CD14-positive monocyte (primary cell): ENCODE data around the gene SELENOH. TPM values are rescaled to one million over a fixed set of nuclear protein-coding genes. Genes with fewer than 3 reads are reported as not detected.
A peak's percentile ranks its signal among the peaks of the same experiment; 100 is the strongest.

ENCODE experiments used
- DNase-seq, 3 donors: peaks; one replicate each; pipeline ENCODE4 v3.0.0-alpha.2; 2011 to 2022
- H2AFZ ChIP-seq: 2 replicates; pipeline ENCODE4 v1.6.0; 2012; ENCODE audit warnings: mild to moderate bottlenecking, low read depth, low read length, inconsistent platforms; ENCODE audit not compliant: insufficient read depth, poor library complexity, severe bottlenecking
- H3K27ac ChIP-seq, 2 donors: 1 replicate in 1 of 2; 2 replicates in 1 of 2; pipeline ENCODE4 v1.5.1; 2012 to 2013; ENCODE audit warnings: low read length in 2 of 2, control low read depth in 1 of 2, inconsistent platforms in 1 of 2, low read depth in 1 of 2, mild to moderate bottlenecking in 1 of 2
- H3K27me3 ChIP-seq, 2 donors: one replicate each; pipeline versions ENCODE4 v1.6.0 to v1.6.1; 2011 to 2013; ENCODE audit warnings: low read length in 2 of 2; ENCODE audit not compliant: control insufficient read depth in 2 of 2, insufficient read depth in 2 of 2
- H3K36me3 ChIP-seq, 2 donors: replicated peaks in 1 of 2; 1 replicate in 1 of 2; 2 replicates in 1 of 2; pipeline versions ENCODE4 v1.5.1 to v1.6.1; 2012 to 2013; ENCODE audit warnings: low read length in 2 of 2, control low read depth in 1 of 2, inconsistent platforms in 1 of 2, mild to moderate bottlenecking in 1 of 2; ENCODE audit not compliant: insufficient read depth in 2 of 2, control insufficient read depth in 1 of 2
- H3K4me1 ChIP-seq, 2 donors: 1 replicate in 1 of 2; 2 replicates in 1 of 2; pipeline versions ENCODE4 v1.5.1 to v1.6.1; 2012 to 2013; ENCODE audit warnings: low read length in 2 of 2, control low read depth in 1 of 2, inconsistent platforms in 1 of 2, mild to moderate bottlenecking in 1 of 2, moderate library complexity in 1 of 2; ENCODE audit not compliant: insufficient read depth in 2 of 2, control insufficient read depth in 1 of 2
- H3K4me2 ChIP-seq: replicated peaks from 2 replicates; pipeline ENCODE3; 2012; ENCODE audit warnings: low read length, moderate library complexity, mild to moderate bottlenecking; ENCODE audit not compliant: poor library complexity, severe bottlenecking; ENCODE audit errors: extremely low read depth
- H3K4me3 ChIP-seq, 3 experiments: fragments of 200-600 bp in 1 of 3; sonication (generic) in 1 of 3; replicated peaks in 1 of 3; 1 replicate in 2 of 3; 2 replicates in 1 of 3; pipeline ENCODE4 v1.5.1; 2011 to 2013; ENCODE audit warnings: low read length in 3 of 3, mild to moderate bottlenecking in 3 of 3, control low read depth in 2 of 3, low read depth in 2 of 3, inconsistent platforms in 1 of 3, moderate library complexity in 1 of 3
- H3K79me2 ChIP-seq: 2 replicates; pipeline ENCODE4 v1.6.0; 2012; ENCODE audit warnings: mild to moderate bottlenecking, control low read depth, inconsistent platforms, low read length, moderate library complexity; ENCODE audit not compliant: insufficient read depth
- H3K9ac ChIP-seq: 2 replicates; pipeline ENCODE4 v1.6.0; 2017; ENCODE audit warnings: low read length, mild to moderate bottlenecking; ENCODE audit not compliant: insufficient read depth, poor library complexity, severe bottlenecking
- H3K9me3 ChIP-seq, 2 donors: replicated peaks in 1 of 2; 1 replicate in 1 of 2; 2 replicates in 1 of 2; pipeline versions ENCODE4 v1.5.1 to v1.6.1; 2012 to 2013; ENCODE audit warnings: low read length in 2 of 2, control low read depth in 1 of 2; ENCODE audit not compliant: control insufficient read depth in 1 of 2, insufficient read depth in 1 of 2
- H4K20me1 ChIP-seq: 2 replicates; pipeline ENCODE4 v1.6.0; 2012; ENCODE audit warnings: mild to moderate bottlenecking, low read length, control low read depth, moderate library complexity; ENCODE audit not compliant: insufficient read depth
- H3K27ac Mint-ChIP-seq, 7 donors: one replicate each; pipeline ENCODE4 v1.8.0; 2020; ENCODE audit warnings: mild to moderate bottlenecking in 7 of 7, mixed read lengths in 7 of 7, moderate library complexity in 6 of 7, inconsistent platforms in 2 of 7
- H3K27me3 Mint-ChIP-seq, 3 donors: one replicate each; pipeline ENCODE4 v1.8.0; 2021 to 2022; ENCODE audit warnings: low read depth in 3 of 3, mild to moderate bottlenecking in 3 of 3, mixed read lengths in 3 of 3, moderate library complexity in 3 of 3, inconsistent platforms in 1 of 3
- H3K36me3 Mint-ChIP-seq, 2 donors: one replicate each; pipeline ENCODE4 v1.8.0; 2020; ENCODE audit warnings: mixed read lengths in 2 of 2, inconsistent platforms in 1 of 2, mild to moderate bottlenecking in 1 of 2
- H3K4me1 Mint-ChIP-seq: one replicate; pipeline ENCODE4 v1.8.0; 2020; ENCODE audit warnings: mild to moderate bottlenecking, mixed read lengths
- H3K4me3 Mint-ChIP-seq, 2 donors: one replicate each; pipeline ENCODE4 v1.8.0; 2020; ENCODE audit warnings: mild to moderate bottlenecking in 2 of 2, mixed read lengths in 2 of 2, moderate library complexity in 1 of 2
- H3K9me3 Mint-ChIP-seq, 7 donors: one replicate each; pipeline ENCODE4 v1.8.0; 2020 to 2022; ENCODE audit warnings: mixed read lengths in 7 of 7, mild to moderate bottlenecking in 6 of 7, moderate library complexity in 6 of 7, inconsistent platforms in 2 of 7
- WGBS: methylation state at CpG from one replicate; pipeline ENCODE4 v1.1.5; 2013; ENCODE audit warnings: missing lambda C conversion rate; ENCODE audit not compliant: insufficient coverage; 5-methylcytosine and 5-hydroxymethylcytosine counted together
- intact Hi-C, 2 donors: fragments of 100-400 bp; cut with micrococcal nuclease; formaldehyde crosslinking; loops; one replicate each; pipeline versions ENCODE4 v1.15.0 to v1.15.1; 2023
- polyA plus RNA-seq, 3 donors: library from polyadenylated mRNA; depleted of rRNA in 1 of 3; unstranded in 2 of 3; stranded (reverse) in 1 of 3; fragments of 300-500 nt in 2 of 3; fragments of >200 nt in 1 of 3; fragmentation: Illumina TruSeq in 2 of 3; gene quantifications; 1 replicate in 2 of 3; 2 replicates in 1 of 3; pipeline ENCODE4 v1.2.3, GENCODE V29; 2012 to 2021
- small RNA-seq: library from RNA; depleted of rRNA; stranded (forward); fragments of <200 nt; gene quantifications from one replicate; pipeline ENCODE3, GENCODE V24; 2012; ENCODE audit warnings: low read depth; ENCODE audit not compliant: insufficient read length
- TF ChIP-seq, protein P1 (sequence below): fragments of 200-600 bp; IDR thresholded peaks from one replicate; pipeline ENCODE4 v1.8.0; 2022; ENCODE audit warnings: antibody characterized with exemption, mild to moderate bottlenecking

The SELENOH gene
- polyA plus RNA-seq, 3 donors: 99.5 to 260 (median 206) TPM

DNA sequence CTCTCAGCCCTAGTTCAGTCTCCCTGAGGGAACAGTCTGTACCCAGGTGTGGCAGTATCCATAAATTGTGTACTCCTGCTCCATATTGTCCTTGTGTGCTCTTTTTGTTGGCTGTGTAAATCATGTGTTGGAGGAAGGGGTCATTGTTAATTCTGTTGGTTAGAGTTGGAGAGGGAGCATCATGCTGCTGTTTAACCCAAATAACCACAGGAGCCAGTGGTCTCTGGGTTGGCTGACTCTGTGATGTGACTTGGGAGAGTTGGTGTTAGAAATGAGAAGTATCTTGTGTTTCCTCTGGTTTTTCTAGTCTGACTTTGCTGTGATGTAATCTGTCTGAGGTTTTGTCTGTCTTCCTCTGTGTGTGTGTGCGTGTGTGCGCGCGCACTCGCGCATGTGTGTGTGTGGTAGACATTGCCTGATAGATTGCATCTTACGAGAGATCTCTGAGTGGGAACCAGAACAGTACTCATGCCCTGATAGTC, 50.8 kb downstream of the SELENOH start:
- intact Hi-C loops: loop anchor here in 1 of 2 donors (2.0 to 10.0 kb wide), 3 partner anchors 51 to 783 kb away; partner anchors contain the start of genes LPXN, SELENOH and ZFP91
- H3K9me3 ChIP-seq: no peaks in the 10 kb centered on the region
- peaks cover 17 to 21% of the 10 kb centered on the region in 2 donors for H3K36me3 ChIP-seq
- Mint-ChIP-seq H3K27me3 (peaks cover 0 to 3% (median 3%) of the 10 kb centered on the region in 3 donors), H3K4me1 (peaks cover 63% of the 10 kb centered on the region), H3K36me3 (peaks cover 34% of the 10 kb centered on the region in 2 donors), H3K27ac (peak overlapping the region; percentile 97 to 99 (median 98)), H3K4me3 (peak overlapping the region in 1 of 2 donors; percentile 89), H3K9me3 (no peaks in the 10 kb centered on the region)
- H2AFZ ChIP-seq: no peak overlapping the region
- 0% methylated on average over 6 of the region's 7 CpGs for WGBS
- peak overlapping the region; percentile 25 to 66 (median 26) for H3K4me3 ChIP-seq
- DNase-seq: peak; percentile 98 to 99 (median 99)
- peaks cover 47% of the 10 kb centered on the region for H3K79me2 ChIP-seq
- H3K9ac ChIP-seq: peak overlapping the region; percentile 72
- no peaks in the 10 kb centered on the region for H3K27me3 ChIP-seq
- H3K4me2 ChIP-seq: peak overlapping the region; percentile 81
- TF ChIP-seq, protein P1, sequence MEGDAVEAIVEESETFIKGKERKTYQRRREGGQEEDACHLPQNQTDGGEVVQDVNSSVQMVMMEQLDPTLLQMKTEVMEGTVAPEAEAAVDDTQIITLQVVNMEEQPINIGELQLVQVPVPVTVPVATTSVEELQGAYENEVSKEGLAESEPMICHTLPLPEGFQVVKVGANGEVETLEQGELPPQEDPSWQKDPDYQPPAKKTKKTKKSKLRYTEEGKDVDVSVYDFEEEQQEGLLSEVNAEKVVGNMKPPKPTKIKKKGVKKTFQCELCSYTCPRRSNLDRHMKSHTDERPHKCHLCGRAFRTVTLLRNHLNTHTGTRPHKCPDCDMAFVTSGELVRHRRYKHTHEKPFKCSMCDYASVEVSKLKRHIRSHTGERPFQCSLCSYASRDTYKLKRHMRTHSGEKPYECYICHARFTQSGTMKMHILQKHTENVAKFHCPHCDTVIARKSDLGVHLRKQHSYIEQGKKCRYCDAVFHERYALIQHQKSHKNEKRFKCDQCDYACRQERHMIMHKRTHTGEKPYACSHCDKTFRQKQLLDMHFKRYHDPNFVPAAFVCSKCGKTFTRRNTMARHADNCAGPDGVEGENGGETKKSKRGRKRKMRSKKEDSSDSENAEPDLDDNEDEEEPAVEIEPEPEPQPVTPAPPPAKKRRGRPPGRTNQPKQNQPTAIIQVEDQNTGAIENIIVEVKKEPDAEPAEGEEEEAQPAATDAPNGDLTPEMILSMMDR: no peak
- H3K4me1 ChIP-seq: peaks cover 53 to 71% of the 10 kb centered on the region in 2 donors
- H4K20me1 ChIP-seq: peaks cover 9% of the 10 kb centered on the region
- peak overlapping the region; percentile 87 to 94 for H3K27ac ChIP-seq

DNA sequence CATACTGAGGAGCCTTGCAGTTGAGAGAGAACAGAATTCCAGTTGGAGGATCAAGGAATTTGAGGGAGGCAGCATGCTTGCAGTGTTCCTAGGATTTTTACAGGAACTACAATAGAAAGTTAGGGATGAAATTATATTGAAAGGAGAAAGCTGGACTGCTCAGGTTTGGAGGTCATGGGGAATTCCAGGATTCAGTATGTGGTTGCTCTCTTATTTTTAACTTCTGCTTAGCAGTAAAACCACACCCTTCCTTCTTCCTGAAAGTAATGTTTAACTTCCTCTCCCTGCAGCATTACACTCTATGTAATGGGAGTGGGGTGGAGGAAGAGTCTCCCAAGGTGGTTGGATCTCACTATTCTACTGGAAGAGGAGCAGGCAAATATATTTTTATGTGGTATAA, 51.6 kb downstream of the SELENOH start:
- H3K79me2 ChIP-seq: peaks cover 41% of the 10 kb centered on the region
- intact Hi-C loops: loop anchor here in 1 of 2 donors (2.0 to 10.0 kb wide), 3 partner anchors 52 to 782 kb away; partner anchors contain the start of genes LPXN, SELENOH and ZFP91
- peak overlapping the region; percentile 81 for H3K4me2 ChIP-seq
- peak overlapping the region; percentile 87 to 94 for H3K27ac ChIP-seq
- no peaks in the 10 kb centered on the region for H3K9me3 ChIP-seq
- H3K4me3 ChIP-seq: peak overlapping the region; percentile 25 to 66 (median 26)
- H3K9ac ChIP-seq: peak overlapping the region; percentile 72
- Mint-ChIP-seq H3K9me3 (no peaks in the 10 kb centered on the region), H3K4me1 (peaks cover 57% of the 10 kb centered on the region), H3K27me3 (peaks cover 0 to 3% (median 3%) of the 10 kb centered on the region in 3 donors), H3K27ac (peak overlapping the region; percentile 97 to 99 (median 98)), H3K4me3 (peak overlapping the region; percentile 70 to 89), H3K36me3 (peaks cover 37 to 42% of the 10 kb centered on the region in 2 donors)
- no peak overlapping the region for H2AFZ ChIP-seq
- H3K36me3 ChIP-seq: peaks cover 17 to 21% of the 10 kb centered on the region in 2 donors
- H4K20me1 ChIP-seq: peaks cover 9% of the 10 kb centered on the region
- TF ChIP-seq, protein P1: no peak
- H3K27me3 ChIP-seq: no peaks in the 10 kb centered on the region
- DNase-seq: peak; percentile 67 to 94 (median 90)
- H3K4me1 ChIP-seq: peaks cover 48 to 63% of the 10 kb centered on the region in 2 donors

Small RNAs within 50 kb of the gene (small RNA-seq; reads per million reads assigned to genes)
- gene AP001931.1 (not detected), gene TMX2-CTNND1 (not detected)

Other genes starting within 250 kb of the SELENOH start
- gene SLC43A1, start 225.8 kb upstream of the SELENOH start, polyA plus RNA-seq: 1 to 10 TPM; 5.4 to 6.2 (median 5.8) TPM
- gene TIMM10, start 210.7 kb upstream of the SELENOH start, polyA plus RNA-seq: 10 to 100 TPM; 30.4 to 62.1 (median 58.3) TPM
- not detected for gene SMTNL1, start 203.9 kb upstream of the SELENOH start, polyA plus RNA-seq
- gene UBE2L6, start 173.8 kb upstream of the SELENOH start, polyA plus RNA-seq: 100 to 1,000 TPM; 101 to 284 (median 268) TPM
- gene SERPING1, start 143.8 kb upstream of the SELENOH start, polyA plus RNA-seq: 10 to 100 TPM in 1 of 3 donors, 1 to 10 TPM in 2; 7.3 to 10.8 (median 8.5) TPM
- gene YPEL4, start 91.6 kb upstream of the SELENOH start, polyA plus RNA-seq: under 1 TPM in 2 of 3 donors, not detected in 1; 0.36 to 0.56 TPM
- 10 to 100 TPM in 2 of 3 donors, 1 to 10 TPM in 1; 7.6 to 17.9 (median 12.9) TPM for gene CLP1, start 83.7 kb upstream of the SELENOH start, polyA plus RNA-seq
- 10 to 100 TPM; 28.6 to 37.9 (median 31.8) TPM for gene ZDHHC5, start 73.4 kb upstream of the SELENOH start, polyA plus RNA-seq
- 10 to 100 TPM in 1 of 3 donors, 1 to 10 TPM in 2; 7.1 to 11.3 (median 9.2) TPM for gene MED19, start 29.3 kb upstream of the SELENOH start, polyA plus RNA-seq
- 10 to 100 TPM; 28.9 to 71.6 (median 52.9) TPM for gene TMX2, start 28.9 kb upstream of the SELENOH start, polyA plus RNA-seq
- gene BTBD18, start 10.3 kb downstream of the SELENOH start, polyA plus RNA-seq: under 1 TPM in 1 of 3 donors, not detected in 2; 0.10 TPM
- 10 to 100 TPM; 10.8 to 36.0 (median 13.7) TPM for gene CTNND1, start 20.3 kb downstream of the SELENOH start, polyA plus RNA-seq